Left ventricle myocardium inferior (tissue), 1 donor: ENCODE results near the gene ST7. TPM values are rescaled to one million over a fixed set of nuclear protein-coding genes. Genes with fewer than 3 reads are reported as not detected.

ENCODE experiments used
- DNase-seq: peaks from one replicate; pipeline ENCODE4 v3.0.0-alpha.2; 2020
- H3K27ac ChIP-seq: fragments of 200-600 bp; replicated peaks from 2 replicates; pipeline ENCODE4 v1.8.0; 2021
- H3K27me3 ChIP-seq: fragments of 200-600 bp; 2 replicates; pipeline ENCODE4 v1.8.0; 2021; ENCODE audit warnings: low read depth
- H3K36me3 ChIP-seq: fragments of 200-600 bp; 2 replicates; pipeline ENCODE4 v1.8.0; 2021
- H3K4me1 ChIP-seq: fragments of 200-600 bp; 2 replicates; pipeline ENCODE4 v1.8.0; 2021
- H3K4me3 ChIP-seq: fragments of 200-600 bp; 2 replicates; pipeline ENCODE4 v1.8.0; 2021; ENCODE audit warnings: mild to moderate bottlenecking, moderate library complexity
- H3K9me3 ChIP-seq: fragments of 200-600 bp; replicated peaks from 2 replicates; pipeline ENCODE4 v1.8.0; 2021
- CTCF ChIP-seq: fragments of 200-600 bp; IDR thresholded peaks from 2 replicates; pipeline ENCODE4 v1.8.0; 2021; ENCODE audit warnings: antibody characterized with exemption, mild to moderate bottlenecking, borderline replicate concordance
- intact Hi-C: fragments of 100-400 bp; cut with micrococcal nuclease; formaldehyde crosslinking; loops from one replicate; pipeline ENCODE4 v1.11.0; 2022
- total RNA-seq: library from RNA; stranded (reverse); fragmentation: NEBNext Ultra II Directional; extraction: Animal tissue kit (Norgen Biotek cat#: 25700); gene quantifications from one replicate; pipeline ENCODE4 v1.2.1, GENCODE V29; 2021
- donor health status: DM: no; HTN: yes; CAD: no; lungs with severe emphysema.

Gene ST7
- total RNA-seq, 1 donor from 2014 or later, result 28.5 TPM

DNA sequence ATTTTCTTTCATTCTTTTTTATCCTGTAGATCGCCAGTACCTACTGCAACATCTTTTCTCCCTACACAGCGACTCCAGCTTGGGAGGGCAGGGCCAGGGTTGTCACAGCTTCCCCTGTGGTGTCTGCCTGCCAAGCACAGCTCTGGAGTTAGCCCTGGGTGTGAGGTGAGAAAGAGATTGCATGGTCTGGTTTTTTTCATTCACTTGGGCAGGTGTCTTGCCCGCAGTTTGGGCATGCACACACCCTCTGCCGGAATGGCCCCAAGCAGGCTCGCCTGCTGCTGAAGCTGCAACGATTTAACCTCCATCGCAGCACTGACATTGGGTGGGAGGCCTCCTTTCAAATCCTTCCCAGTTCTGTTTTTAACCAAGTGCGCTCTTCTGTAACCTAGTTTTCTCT lies 236.8 kb downstream of the ST7 start:
- intact Hi-C loops, result no loop called here
- H3K4me3 ChIP-seq, result no peak overlapping the region
- H3K4me1 ChIP-seq, result peaks cover 11% of the 10 kb centered on the region
- H3K36me3 ChIP-seq, result peaks cover 21% of the 10 kb centered on the region
- TF ChIP-seq CTCF, result no peak
- DNase-seq, result peak; percentile 15
- H3K9me3 ChIP-seq, result no peaks in the 10 kb centered on the region
- no peaks in the 10 kb centered on the region for H3K27me3 ChIP-seq
- H3K27ac ChIP-seq, result no peak overlapping the region

DNA sequence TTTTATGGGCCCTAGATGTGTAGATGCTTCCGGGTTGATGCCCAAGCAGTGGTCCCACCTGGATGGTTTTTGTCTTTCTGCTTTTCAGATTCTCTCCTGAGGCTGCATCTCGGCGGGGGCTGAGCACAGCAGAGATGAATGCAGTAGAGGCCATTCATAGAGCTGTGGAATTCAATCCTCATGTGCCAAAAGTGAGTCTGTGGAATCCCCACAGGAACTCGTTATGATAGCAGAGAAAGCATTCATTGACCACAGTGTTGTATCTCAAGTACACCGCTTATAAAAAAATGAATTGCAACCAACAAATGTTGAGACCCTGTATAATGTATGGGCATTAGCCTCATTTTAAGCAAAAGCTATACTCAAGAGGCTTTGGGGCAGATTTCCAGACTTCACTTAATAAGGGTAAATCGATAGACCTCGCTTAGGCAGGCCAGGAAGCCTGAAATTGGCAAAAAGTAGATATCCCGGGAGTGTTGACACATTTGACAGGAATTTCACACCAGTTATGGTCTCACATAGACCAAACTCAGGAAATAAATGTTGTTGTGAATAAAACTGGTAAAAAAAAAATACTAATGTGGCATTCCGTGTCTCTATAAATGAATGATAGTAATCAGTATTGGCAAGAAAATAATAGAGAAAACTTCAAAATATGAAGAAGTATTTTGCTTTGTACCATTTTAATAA lies 237.6 kb downstream of the ST7 start:
- no peak for TF ChIP-seq CTCF
- H3K4me1 ChIP-seq, result peaks cover 11% of the 10 kb centered on the region
- no peaks in the 10 kb centered on the region for H3K27me3 ChIP-seq
- H3K27ac ChIP-seq, result no peak overlapping the region
- intact Hi-C loops, result no loop called here
- H3K4me3 ChIP-seq, result no peak overlapping the region
- H3K36me3 ChIP-seq, result peaks cover 21% of the 10 kb centered on the region
- H3K9me3 ChIP-seq, result no peaks in the 10 kb centered on the region
- no peak for DNase-seq

- peaks cover 21% of the 10 kb centered on the region for H3K36me3 ChIP-seq
- no peak for DNase-seq
- H3K9me3 ChIP-seq, result no peaks in the 10 kb centered on the region
- TF ChIP-seq CTCF, result no peak
- no peak overlapping the region for H3K27ac ChIP-seq
- H3K4me3 ChIP-seq, result no peak overlapping the region
- no peaks in the 10 kb centered on the region for H3K27me3 ChIP-seq
- peaks cover 13% of the 10 kb centered on the region for H3K4me1 ChIP-seq
- intact Hi-C loops, result no loop called here
Observed at GRCh38 chr7:117192108-117192507, 238.8 kb downstream of the ST7 start.

GRCh38 chr7:117193564-117193963 lies 240.3 kb downstream of the ST7 start:
- intact Hi-C loops, result no loop called here
- Histone ChIP-seq H3K9me3 (no peaks in the 10 kb centered on the region), H3K27ac (no peak overlapping the region), H3K4me1 (peaks cover 21% of the 10 kb centered on the region), H3K36me3 (peaks cover 21% of the 10 kb centered on the region), H3K4me3 (no peak overlapping the region), H3K27me3 (no peaks in the 10 kb centered on the region)
- DNase-seq, result no peak
- no peak for TF ChIP-seq CTCF

DNA sequence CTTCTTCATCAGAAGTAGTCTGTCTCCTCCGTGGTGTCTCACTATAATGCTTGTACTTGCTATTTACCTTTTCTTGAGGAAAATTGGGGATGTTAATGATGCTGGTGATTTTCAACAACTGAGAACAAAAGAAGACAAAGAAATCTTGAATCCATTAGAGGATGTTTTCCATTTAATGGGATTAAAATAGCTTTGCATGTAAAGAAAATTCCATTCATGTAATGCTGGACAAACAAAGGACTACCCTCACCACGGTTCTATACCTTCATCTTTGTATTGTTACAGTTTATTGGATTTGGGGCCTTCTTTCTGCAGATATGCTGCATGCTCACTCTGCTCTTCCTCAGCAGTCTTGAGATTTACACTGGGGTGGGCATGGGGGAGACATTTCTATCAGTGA lies 241.1 kb downstream of the ST7 start:
- H3K27ac ChIP-seq, result no peak overlapping the region
- H3K4me1 ChIP-seq, result peaks cover 21% of the 10 kb centered on the region
- no peak for TF ChIP-seq CTCF
- peaks cover 15% of the 10 kb centered on the region for H3K36me3 ChIP-seq
- intact Hi-C loops, result no loop called here
- H3K27me3 ChIP-seq, result no peaks in the 10 kb centered on the region
- no peak overlapping the region for H3K4me3 ChIP-seq
- no peaks in the 10 kb centered on the region for H3K9me3 ChIP-seq
- no peak for DNase-seq
